ENCODE results near the gene IER2.

Gene IER2

DNA sequence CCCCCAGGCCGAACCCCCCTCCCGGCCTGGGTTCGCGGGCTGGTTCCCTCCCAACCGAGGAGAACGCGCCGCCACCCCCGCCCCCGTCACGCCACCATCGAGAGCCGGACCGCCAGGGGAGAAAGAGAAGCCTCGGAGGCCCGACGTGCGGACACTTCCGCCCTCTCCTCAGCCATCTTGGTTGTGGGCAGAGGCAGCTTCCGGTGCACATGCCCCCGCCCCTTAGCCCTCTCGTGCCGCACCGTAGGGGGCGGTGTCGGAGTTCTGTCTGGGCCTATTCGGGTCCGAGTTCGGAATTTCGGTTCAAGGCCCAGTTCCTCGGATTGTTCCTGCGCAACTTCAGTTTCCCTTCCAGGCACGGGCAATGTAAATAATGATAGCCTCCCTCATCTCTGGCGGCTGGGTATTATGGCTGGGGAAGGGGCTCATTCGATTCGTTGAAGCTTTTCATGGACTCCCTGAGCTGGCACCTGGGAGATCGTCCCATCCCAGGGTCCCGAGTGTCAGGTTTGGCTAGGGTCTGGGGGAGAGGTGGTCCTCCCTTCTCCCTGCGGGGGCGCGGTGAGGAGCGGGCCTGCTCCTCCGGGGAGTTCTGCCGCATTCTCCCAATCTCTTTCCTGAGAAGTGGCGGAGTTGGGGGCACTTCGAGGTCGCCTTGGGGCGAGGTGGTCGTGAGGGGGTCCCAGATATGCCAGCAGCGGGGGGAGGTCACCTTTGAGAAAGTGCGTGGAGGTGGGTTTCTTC is at the start of gene IER2, which contains the start of gene STX10:
TSS of gene IER2 (plus strand) at position 225 of the 744 bp plus-strand sequence. CDS start 2,776 bp downstream, outside the sequence.
TSS of gene STX10 (minus strand) at position 189 of the 744 bp plus-strand sequence. CDS start 202 bp downstream, outside the sequence.
- Mint-ChIP-seq H3K4me3 (peak within 1 kb of the TSS; percentile 98), H3K36me3 (peaks cover 10% of the 10 kb centered on the region), H3K27ac (peak within 1 kb of the TSS; percentile 94), H3K27me3 (no peaks in the 10 kb centered on the region), H3K9me3 (ENCODE audit: low read depth) (no peaks in the 10 kb centered on the region), H3K4me1 (ENCODE audit: low read depth) (peaks cover 16% of the 10 kb centered on the region)

DNA sequence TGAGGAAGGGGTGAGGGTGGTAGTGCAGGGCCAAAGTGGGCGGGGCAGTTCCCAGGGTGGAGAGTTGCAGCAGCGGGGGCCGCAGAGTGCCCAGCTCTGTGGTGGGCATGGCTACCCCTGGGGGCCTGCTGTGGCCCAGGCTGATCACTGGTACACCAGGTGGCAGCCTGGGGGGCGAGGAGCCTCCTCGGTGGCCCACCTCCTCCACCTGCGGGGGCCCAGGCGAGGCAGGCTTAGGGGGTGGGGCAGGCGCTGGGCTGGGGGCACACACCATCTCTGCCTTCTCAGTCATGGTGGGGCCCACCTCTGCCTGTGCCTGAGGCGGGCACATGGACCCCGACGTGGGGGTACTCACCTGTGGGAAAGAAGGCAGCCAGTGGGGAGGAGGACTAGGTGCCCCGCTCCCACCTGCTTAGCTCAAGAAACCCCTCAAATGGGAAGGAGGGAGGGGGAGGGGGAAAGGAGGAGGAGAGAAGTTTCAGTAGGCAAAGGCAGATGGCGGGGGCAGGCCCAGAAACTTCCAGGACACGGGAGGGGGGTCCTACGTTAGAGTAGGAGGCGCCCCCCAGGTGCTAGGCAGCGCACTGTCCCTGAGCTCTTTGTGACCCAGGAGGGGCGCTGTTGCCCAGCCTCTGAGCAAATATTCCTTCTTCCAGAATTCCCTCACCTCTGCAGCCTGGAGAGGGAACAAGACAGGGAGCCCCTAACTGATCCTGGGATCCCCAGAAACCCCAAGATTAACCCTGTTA is 49.2 kb upstream of the IER2 start:
- Mint-ChIP-seq H3K27ac (peak overlapping the region; percentile 64), H3K4me3 (peak overlapping the region; percentile 72), H3K9me3 (ENCODE audit: low read depth) (no peaks in the 10 kb centered on the region), H3K4me1 (ENCODE audit: low read depth) (peaks cover 46% of the 10 kb centered on the region), H3K27me3 (peaks cover 4% of the 10 kb centered on the region), H3K36me3 (peaks cover 4% of the 10 kb centered on the region)

GRCh38 chr19:13101590-13102415 is 48.4 kb upstream of the IER2 start:
- H3K9me3 Mint-ChIP-seq (ENCODE audit: low read depth) = no peaks in the 10 kb centered on the region
- peak overlapping the region; percentile 72 for H3K4me3 Mint-ChIP-seq
- H3K27me3 Mint-ChIP-seq = peaks cover 3% of the 10 kb centered on the region
- H3K36me3 Mint-ChIP-seq = peaks cover 2% of the 10 kb centered on the region
- H3K4me1 Mint-ChIP-seq (ENCODE audit: low read depth) = peaks cover 43% of the 10 kb centered on the region
- peak overlapping the region; percentile 64 for H3K27ac Mint-ChIP-seq

GRCh38 chr19:13102416-13102665 is 47.9 kb upstream of the IER2 start:
- H3K27me3 Mint-ChIP-seq = no peaks in the 10 kb centered on the region
- no peaks in the 10 kb centered on the region for H3K9me3 Mint-ChIP-seq (ENCODE audit: low read depth)
- H3K4me1 Mint-ChIP-seq (ENCODE audit: low read depth) = peaks cover 38% of the 10 kb centered on the region
- peak overlapping the region; percentile 72 for H3K4me3 Mint-ChIP-seq
- no peak overlapping the region for H3K27ac Mint-ChIP-seq
- peaks cover 2% of the 10 kb centered on the region for H3K36me3 Mint-ChIP-seq

- Mint-ChIP-seq H3K9me3 (ENCODE audit: low read depth) (no peaks in the 10 kb centered on the region), H3K4me1 (ENCODE audit: low read depth) (peaks cover 38% of the 10 kb centered on the region), H3K4me3 (peak within 1 kb of the TSS; percentile 72), H3K36me3 (peaks cover 4% of the 10 kb centered on the region), H3K27me3 (no peaks in the 10 kb centered on the region), H3K27ac (peak within 1 kb of the TSS; percentile 64)
Observed at GRCh38 chr19:13102666-13103580, 47.3 kb upstream of the IER2 start, which contains the start of gene LYL1. Gene LYL1, minus strand, starts transcription at chr19:13102858. Its CDS starts 1,687 bp downstream, at chr19:13101171.

GRCh38 chr19:13103581-13104359 is 46.4 kb upstream of the IER2 start:
- Mint-ChIP-seq H3K27ac (no peak overlapping the region), H3K27me3 (no peaks in the 10 kb centered on the region), H3K4me1 (ENCODE audit: low read depth) (peaks cover 35% of the 10 kb centered on the region), H3K4me3 (peak overlapping the region; percentile 91), H3K36me3 (peaks cover 4% of the 10 kb centered on the region), H3K9me3 (ENCODE audit: low read depth) (no peaks in the 10 kb centered on the region)

- Mint-ChIP-seq H3K27me3 (no peaks in the 10 kb centered on the region), H3K4me1 (ENCODE audit: low read depth) (peaks cover 32% of the 10 kb centered on the region), H3K36me3 (peaks cover 4% of the 10 kb centered on the region), H3K27ac (peak overlapping the region; percentile 84), H3K9me3 (ENCODE audit: low read depth) (no peaks in the 10 kb centered on the region), H3K4me3 (peak overlapping the region; percentile 91)
Observed at GRCh38 chr19:13104360-13104847, 45.8 kb upstream of the IER2 start.

DNA sequence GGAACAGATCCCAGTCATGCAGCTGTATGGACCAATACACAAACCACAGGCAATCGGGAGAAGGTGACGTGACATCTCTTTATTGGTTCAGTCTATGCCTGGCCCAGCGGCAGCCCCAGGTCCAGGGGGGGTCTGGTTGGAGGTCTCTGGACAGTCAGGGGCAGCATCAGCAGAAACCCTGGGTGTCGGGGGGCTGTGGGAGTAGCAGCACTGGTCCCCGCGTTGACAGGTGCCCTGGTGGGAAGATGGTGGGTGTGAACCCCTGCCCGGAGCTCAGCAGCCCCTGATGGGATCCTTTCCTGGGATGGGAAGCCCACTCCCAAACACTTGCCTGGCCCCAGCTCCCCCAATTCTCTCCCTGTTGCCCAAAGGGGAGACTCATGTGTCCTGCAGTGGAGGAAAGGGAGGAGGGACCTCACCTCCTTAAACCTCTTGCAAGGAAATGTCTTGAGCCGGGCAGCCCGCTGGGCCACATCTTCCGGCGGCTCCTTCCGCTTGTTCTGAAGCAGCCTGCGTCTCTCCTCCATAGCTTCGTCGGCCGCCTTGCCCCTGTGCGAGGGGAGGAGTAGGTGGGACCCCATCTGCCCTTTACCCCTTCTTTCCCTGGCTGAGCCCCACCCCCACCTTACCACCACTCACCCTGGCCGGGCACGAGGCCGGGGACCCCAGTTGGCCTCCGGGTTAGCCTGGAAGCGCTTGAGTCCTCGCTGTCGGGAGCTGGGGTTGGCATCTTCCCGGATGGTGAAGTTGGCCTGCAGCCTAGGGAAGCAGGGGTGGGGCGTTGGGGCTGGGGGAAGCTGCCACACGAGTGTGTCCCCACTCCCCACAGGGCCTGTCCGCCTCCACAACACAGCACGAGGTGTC is 45.1 kb upstream of the IER2 start:
- Mint-ChIP-seq H3K27me3 (no peaks in the 10 kb centered on the region), H3K36me3 (peaks cover 2% of the 10 kb centered on the region), H3K9me3 (ENCODE audit: low read depth) (no peaks in the 10 kb centered on the region), H3K4me3 (peak overlapping the region; percentile 91), H3K27ac (peak overlapping the region; percentile 84), H3K4me1 (ENCODE audit: low read depth) (peaks cover 28% of the 10 kb centered on the region)

DNA sequence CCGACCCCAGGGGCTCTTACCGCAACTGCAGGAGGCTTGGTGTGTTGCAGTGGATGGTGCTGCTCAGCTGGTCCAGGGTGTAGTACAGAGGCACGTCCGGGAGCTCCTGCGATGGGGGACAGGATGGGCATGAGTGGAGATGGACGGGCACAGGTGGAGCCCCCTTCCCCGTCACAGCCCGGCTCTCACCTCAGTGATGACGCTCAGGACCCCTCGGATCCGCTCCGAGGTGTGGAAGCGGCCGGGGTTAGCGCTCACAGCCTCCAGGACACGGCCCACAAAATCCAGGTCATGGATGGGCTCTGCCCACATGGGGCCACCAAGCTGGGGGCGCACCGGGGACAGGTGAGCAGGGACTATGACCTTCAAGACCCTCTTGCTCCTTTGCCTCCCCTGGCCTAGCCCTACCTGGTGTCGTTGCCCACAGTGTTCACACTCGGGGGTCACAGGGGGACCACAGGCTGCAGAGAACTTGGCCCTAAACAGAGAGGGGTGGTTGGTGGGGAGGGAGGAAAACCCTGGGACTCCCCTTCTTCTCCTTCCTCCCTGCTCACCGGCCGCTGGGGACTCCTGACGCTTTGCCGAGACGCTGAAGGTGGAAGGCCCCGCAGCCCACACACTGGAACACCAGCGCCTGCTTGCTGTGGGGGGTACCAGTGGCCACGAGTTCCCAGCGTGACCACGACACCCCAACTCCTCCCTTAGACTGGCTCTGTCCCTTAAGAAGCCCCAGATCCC is 40.7 kb upstream of the IER2 start:
- Mint-ChIP-seq H3K27me3 (no peaks in the 10 kb centered on the region), H3K36me3 (peaks cover 2% of the 10 kb centered on the region)

DNA sequence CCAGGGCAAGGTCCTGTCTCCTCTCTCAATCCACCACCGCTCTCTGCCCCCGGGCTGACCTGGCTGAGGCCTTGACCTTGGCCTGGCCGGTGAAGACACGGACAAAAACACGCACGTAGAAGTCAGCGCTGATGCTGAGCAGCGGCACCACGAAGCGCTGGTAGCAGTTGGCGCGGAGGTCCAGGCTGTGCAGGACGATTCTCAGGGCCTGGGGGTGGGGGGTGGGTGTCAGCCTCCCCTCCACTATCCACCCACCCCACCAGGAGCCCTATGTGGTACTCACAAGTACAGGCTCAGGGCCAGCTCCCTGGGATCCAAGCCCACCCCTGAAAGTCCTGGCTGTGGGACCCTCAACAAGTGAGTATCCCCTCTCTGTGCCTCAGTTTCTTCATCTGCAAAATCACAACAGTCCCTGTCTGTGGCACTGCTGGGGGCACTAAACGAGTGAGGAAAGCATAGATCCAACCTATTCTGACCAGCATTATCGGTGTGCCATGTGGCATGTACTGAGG is 40.1 kb upstream of the IER2 start:
- Mint-ChIP-seq H3K27me3 (no peaks in the 10 kb centered on the region), H3K36me3 (peaks cover 2% of the 10 kb centered on the region), H3K4me1 (ENCODE audit: low read depth) (peaks cover 11% of the 10 kb centered on the region), H3K4me3 (no peak overlapping the region), H3K9me3 (ENCODE audit: low read depth) (no peaks in the 10 kb centered on the region), H3K27ac (no peak overlapping the region)

More for the DNA sequence above, 40.7 kb upstream of the IER2 start:
- Mint-ChIP-seq H3K9me3 (ENCODE audit: low read depth) (no peaks in the 10 kb centered on the region), H3K27ac (no peak overlapping the region), H3K4me1 (ENCODE audit: low read depth) (peaks cover 12% of the 10 kb centered on the region), H3K4me3 (no peak overlapping the region)

DNA sequence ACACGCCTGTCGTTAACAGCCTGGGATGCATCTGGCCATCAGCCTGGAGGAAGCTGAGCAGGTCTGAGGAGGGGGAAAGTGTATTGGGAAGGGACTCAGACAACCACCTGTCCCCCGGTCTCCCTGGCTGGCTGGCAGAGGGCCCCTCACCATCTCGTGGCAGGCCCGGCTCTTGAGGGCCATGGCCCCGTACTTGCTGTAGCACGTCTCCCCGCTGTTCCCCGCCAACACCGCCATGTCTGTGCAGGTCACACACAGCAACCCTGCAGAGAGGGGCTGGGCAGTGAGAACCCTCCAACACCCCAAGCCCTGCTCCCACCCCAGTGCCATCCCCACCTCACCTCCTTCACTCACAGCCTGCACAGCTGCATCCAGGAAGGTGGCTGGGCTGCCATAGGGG is 37.7 kb upstream of the IER2 start:
- Mint-ChIP-seq H3K36me3 (peaks cover 2% of the 10 kb centered on the region), H3K9me3 (ENCODE audit: low read depth) (no peaks in the 10 kb centered on the region), H3K4me3 (no peak overlapping the region), H3K27me3 (no peaks in the 10 kb centered on the region), H3K4me1 (ENCODE audit: low read depth) (peaks cover 15% of the 10 kb centered on the region), H3K27ac (no peak overlapping the region)

DNA sequence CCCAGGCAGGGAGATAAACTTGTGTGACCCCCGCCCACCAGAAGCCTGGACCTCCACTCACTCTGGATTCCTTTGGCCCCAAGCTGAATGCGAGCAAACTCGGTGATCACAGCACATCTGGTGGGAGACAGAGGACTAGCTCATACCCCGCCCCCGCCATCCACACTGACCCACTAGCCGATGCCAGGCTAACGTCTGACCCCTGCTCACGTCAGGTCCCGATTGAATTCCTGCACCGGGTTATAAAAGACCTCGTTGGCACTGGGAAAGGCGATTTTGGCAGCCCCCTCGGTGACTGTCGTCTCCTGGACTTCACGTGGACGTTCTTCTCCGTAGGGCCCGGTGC is 34.3 kb upstream of the IER2 start:
- Mint-ChIP-seq H3K27ac (peak overlapping the region; percentile 98), H3K27me3 (no peaks in the 10 kb centered on the region), H3K4me1 (ENCODE audit: low read depth) (peaks cover 33% of the 10 kb centered on the region), H3K4me3 (peak overlapping the region; percentile 98), H3K36me3 (peaks cover 2% of the 10 kb centered on the region), H3K9me3 (ENCODE audit: low read depth) (no peaks in the 10 kb centered on the region)

All from activated naive CD8-positive, alpha-beta T cell (primary cell).